ENCODE results near the gene FLT3.

DNA sequence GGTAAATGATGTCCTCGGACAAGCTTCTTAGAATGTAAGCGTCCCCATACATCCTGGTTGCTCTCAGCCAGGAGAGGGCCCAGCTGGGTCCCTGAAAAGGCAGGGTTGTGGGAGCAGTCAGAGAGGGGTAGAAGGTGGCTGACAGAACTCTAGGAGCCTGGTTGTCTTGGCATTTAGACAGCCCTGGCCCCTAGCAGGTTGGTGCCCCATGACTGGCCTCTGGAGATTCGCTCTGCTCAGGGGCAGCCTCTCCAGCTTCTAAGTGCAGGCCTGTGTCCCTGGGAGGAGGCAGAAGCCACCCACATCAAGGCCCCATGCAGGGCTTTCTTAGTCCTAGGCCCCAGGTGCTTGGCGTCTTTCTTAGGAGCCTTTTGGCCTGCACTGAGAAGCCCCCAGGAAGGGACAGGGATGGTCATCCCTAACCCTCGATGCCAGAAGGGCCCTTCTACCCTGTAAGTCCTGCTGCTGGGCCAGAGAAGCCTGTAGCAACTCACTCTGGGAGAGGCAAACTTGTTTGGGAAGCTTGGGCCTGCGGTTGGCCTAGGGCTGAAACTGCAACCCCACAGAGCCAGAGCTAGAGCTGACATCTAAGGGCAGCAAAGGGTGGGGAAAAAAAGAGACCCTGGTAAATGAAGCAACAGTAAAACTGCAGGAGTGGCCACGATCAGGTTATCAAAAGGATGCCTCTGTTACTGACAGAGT lies 128.4 kb downstream of the FLT3 start:
- TF ChIP-seq, protein P1, sequence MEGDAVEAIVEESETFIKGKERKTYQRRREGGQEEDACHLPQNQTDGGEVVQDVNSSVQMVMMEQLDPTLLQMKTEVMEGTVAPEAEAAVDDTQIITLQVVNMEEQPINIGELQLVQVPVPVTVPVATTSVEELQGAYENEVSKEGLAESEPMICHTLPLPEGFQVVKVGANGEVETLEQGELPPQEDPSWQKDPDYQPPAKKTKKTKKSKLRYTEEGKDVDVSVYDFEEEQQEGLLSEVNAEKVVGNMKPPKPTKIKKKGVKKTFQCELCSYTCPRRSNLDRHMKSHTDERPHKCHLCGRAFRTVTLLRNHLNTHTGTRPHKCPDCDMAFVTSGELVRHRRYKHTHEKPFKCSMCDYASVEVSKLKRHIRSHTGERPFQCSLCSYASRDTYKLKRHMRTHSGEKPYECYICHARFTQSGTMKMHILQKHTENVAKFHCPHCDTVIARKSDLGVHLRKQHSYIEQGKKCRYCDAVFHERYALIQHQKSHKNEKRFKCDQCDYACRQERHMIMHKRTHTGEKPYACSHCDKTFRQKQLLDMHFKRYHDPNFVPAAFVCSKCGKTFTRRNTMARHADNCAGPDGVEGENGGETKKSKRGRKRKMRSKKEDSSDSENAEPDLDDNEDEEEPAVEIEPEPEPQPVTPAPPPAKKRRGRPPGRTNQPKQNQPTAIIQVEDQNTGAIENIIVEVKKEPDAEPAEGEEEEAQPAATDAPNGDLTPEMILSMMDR (IDR thresholded peaks at IDR 0.05): no peak
- no peak for TF ChIP-seq POLR2A (IDR thresholded peaks at IDR 0.05)

Measured in adrenal gland (tissue), 5 donors.